Lower leg skin (tissue), 4 donors: ENCODE results near the gene MCM8. TPM values are rescaled to one million over a fixed set of nuclear protein-coding genes. Genes with fewer than 3 reads are reported as not detected.
"Not testable (repeated sequence)": the region's sequence is repeated elsewhere in the genome, so short reads cannot be mapped to it uniquely, and the experiment has no call there.

Experiments
- DNase-seq, 2 donors: peaks; one replicate each; pipeline ENCODE4 v3.0.0-alpha.2; 2019; ENCODE audit warnings: low spot score in 2 of 2
- H3K4me3 ChIP-seq: fragments of 200-600 bp; sonication (generic); 2 replicates; pipeline ENCODE4 v1.5.1; 2017; ENCODE audit warnings: mild to moderate bottlenecking, low read depth; ENCODE audit not compliant: poor library complexity, severe bottlenecking
- CTCF ChIP-seq, 3 donors: fragments of 450-650 bp; IDR thresholded peaks; one replicate each; pipeline ENCODE4 v1.5.1; 2016; ENCODE audit warnings: antibody characterized with exemption in 3 of 3, mild to moderate bottlenecking in 3 of 3, moderate library complexity in 2 of 3
- POLR2A ChIP-seq, 2 donors: fragments of 450-650 bp; IDR thresholded peaks; one replicate each; pipeline ENCODE4 v1.6.1; 2016 to 2017; ENCODE audit warnings: antibody characterized with exemption in 2 of 2, mild to moderate bottlenecking in 1 of 2, moderate library complexity in 1 of 2
- WGBS, 2 donors: methylation state at CpG; one replicate each; pipeline ENCODE4 v1.1.5; 2018; 5-methylcytosine and 5-hydroxymethylcytosine counted together
- intact Hi-C: fragments of 100-400 bp; cut with DNase I; formaldehyde crosslinking; loops from one replicate; pipeline ENCODE4 v1.15.0; 2023; ENCODE audit warnings: low total_unique reads
- total RNA-seq, 4 donors: library from RNA; depleted of rRNA; stranded (reverse); fragments of >200 nt; gene quantifications; one replicate each; pipeline ENCODE4 v1.1.0, GENCODE V29; 2016

MCM8 gene
- total RNA-seq, 4 donors from 2014 or later, result 2.4 to 5.1 (median 4.3) TPM

- no peak for TF ChIP-seq POLR2A (IDR thresholded peaks at IDR 0.05)
- no peak for TF ChIP-seq CTCF (IDR thresholded peaks at IDR 0.05)
- H3K4me3 ChIP-seq, result no peak overlapping the region
- no peak for DNase-seq
- 95 to 98% methylated on average over 7 of the region's 7 CpGs for WGBS, 2 donors
- intact Hi-C loops, result no loop called here
Measured at GRCh38 chr20:6017880-6018279, 67.4 kb downstream of the MCM8 start.

- H3K4me3 ChIP-seq, result no peak overlapping the region
- TF ChIP-seq POLR2A (IDR thresholded peaks at IDR 0.05) (no peak), CTCF (IDR thresholded peaks at IDR 0.05) (no peak)
- intact Hi-C loops, result no loop called here
- WGBS, 2 donors, result 92 to 100% methylated on average over 1 of the region's 1 CpG
- DNase-seq, result no peak
Measured at GRCh38 chr20:6024768-6025167, 74.3 kb downstream of the MCM8 start.

GRCh38 chr20:6026051-6026450, 75.6 kb downstream of the MCM8 start:
- intact Hi-C loops, result no loop called here
- no peak for TF ChIP-seq CTCF (IDR thresholded peaks at IDR 0.05)
- no peak for TF ChIP-seq POLR2A (IDR thresholded peaks at IDR 0.05)
- WGBS, 2 donors, result 87 to 98% methylated on average over 3 of the region's 3 CpGs
- H3K4me3 ChIP-seq, result no peak overlapping the region
- no peak for DNase-seq

- no peak overlapping the region for H3K4me3 ChIP-seq
- no peak for DNase-seq
- no peak for TF ChIP-seq CTCF (IDR thresholded peaks at IDR 0.05)
- no peak for TF ChIP-seq POLR2A (IDR thresholded peaks at IDR 0.05)
- intact Hi-C loops, result no loop called here
Measured at GRCh38 chr20:6028818-6029217, 78.4 kb downstream of the MCM8 start.

- no peak for DNase-seq
- WGBS, 2 donors, result 51 to 69% methylated on average over 6 of the region's 6 CpGs
- intact Hi-C loops, result no loop called here
- H3K4me3 ChIP-seq, result no peak overlapping the region
- TF ChIP-seq POLR2A (IDR thresholded peaks at IDR 0.05) (no peak), CTCF (IDR thresholded peaks at IDR 0.05) (no peak)
Measured at GRCh38 chr20:6029538-6029937, 79.1 kb downstream of the MCM8 start.

- TF ChIP-seq POLR2A (IDR thresholded peaks at IDR 0.05) (no peak), CTCF (IDR thresholded peaks at IDR 0.05) (no peak)
- intact Hi-C loops, result no loop called here
- WGBS, 2 donors, result 91 to 92% methylated on average over 6 of the region's 6 CpGs
- no peak for DNase-seq
- no peak overlapping the region for H3K4me3 ChIP-seq
Measured at GRCh38 chr20:6030453-6031080, 80.1 kb downstream of the MCM8 start.

- DNase-seq, intact Hi-C loops, H3K4me3 ChIP-seq: not testable (repeated sequence)
- 95 to 96% methylated on average over 8 of the region's 8 CpGs for WGBS, 2 donors
Measured at GRCh38 chr20:6032907-6033306, 82.5 kb downstream of the MCM8 start.
